Fibroblast of lung (primary cell): ENCODE results near the gene ARID1B. TPM values are rescaled to one million over a fixed set of nuclear protein-coding genes. Genes with fewer than 3 reads are reported as not detected.

Source experiments
- DNase-seq, 2 donors: peaks; one replicate each; pipeline versions ENCODE4 v3.0.0 to v3.0.0-alpha.2; 2010; ENCODE audit warnings: low read depth in 2 of 2
- H2AFZ ChIP-seq: 2 replicates; pipeline ENCODE4 v1.5.1; 2012; ENCODE audit warnings: low read length, control low read depth, inconsistent platforms
- H3K27ac ChIP-seq: 2 replicates; pipeline ENCODE4 v1.5.1; 2011; ENCODE audit warnings: low read length, control low read depth; ENCODE audit not compliant: insufficient read depth
- H3K27me3 ChIP-seq: 2 replicates; pipeline ENCODE4 v1.5.1; 2011; ENCODE audit warnings: mild to moderate bottlenecking, low read length; ENCODE audit not compliant: control insufficient read depth, insufficient read depth
- H3K36me3 ChIP-seq: 2 replicates; pipeline ENCODE4 v1.5.1; 2011; ENCODE audit warnings: low read length; ENCODE audit not compliant: control insufficient read depth, insufficient read depth
- H3K4me1 ChIP-seq: 2 replicates; pipeline ENCODE4 v1.5.1; 2011; ENCODE audit warnings: low read length; ENCODE audit not compliant: control insufficient read depth, insufficient read depth; ENCODE audit errors: extremely low read depth
- H3K4me2 ChIP-seq: 2 replicates; pipeline ENCODE4 v1.5.1; 2011; ENCODE audit warnings: low read length, control low read depth; ENCODE audit not compliant: insufficient read depth; ENCODE audit errors: extremely low read depth
- H3K4me3 ChIP-seq, 4 experiments: fragments of 200-600 bp in 1 of 4; sonication (generic) in 1 of 4; replicated peaks in 1 of 4; 2 replicates each; pipeline ENCODE4 v1.5.1; 2011 to 2016; ENCODE audit warnings: low read length in 4 of 4, low read depth in 3 of 4, mild to moderate bottlenecking in 3 of 4, control low read depth in 2 of 4, inconsistent platforms in 1 of 4, mixed read lengths in 1 of 4; ENCODE audit not compliant: insufficient read depth in 1 of 4; ENCODE audit errors: control extremely low read depth in 1 of 4
- H3K79me2 ChIP-seq: 2 replicates; pipeline ENCODE4 v1.5.1; 2012; ENCODE audit warnings: mild to moderate bottlenecking, low read length, inconsistent platforms; ENCODE audit not compliant: control insufficient read depth, insufficient read depth
- H3K9ac ChIP-seq: 2 replicates; pipeline ENCODE4 v1.5.1; 2011; ENCODE audit warnings: mild to moderate bottlenecking, low read length, control low read depth; ENCODE audit not compliant: insufficient read depth
- H3K9me3 ChIP-seq: 2 replicates; pipeline ENCODE4 v1.5.1; 2012; ENCODE audit warnings: low read depth, low read length; ENCODE audit not compliant: control insufficient read depth, insufficient read depth
- H4K20me1 ChIP-seq: 2 replicates; pipeline ENCODE4 v1.5.1; 2011; ENCODE audit warnings: low read length; ENCODE audit not compliant: control insufficient read depth, insufficient read depth; ENCODE audit errors: extremely low read depth
- CTCF ChIP-seq, 2 donors: IDR thresholded peaks in 1 of 2; conservative IDR thresholded peaks in 1 of 2; 1 replicate in 1 of 2; 2 replicates in 1 of 2; pipeline ENCODE4 v1.5.1; 2011 to 2012; ENCODE audit warnings: low read length in 2 of 2, control low read depth in 1 of 2, inconsistent platforms in 1 of 2, low read depth in 1 of 2, mild to moderate bottlenecking in 1 of 2
- EZH2 ChIP-seq: IDR thresholded peaks from 2 replicates; pipeline ENCODE4 v1.5.1; 2012; ENCODE audit warnings: low read length, control low read depth, mild to moderate bottlenecking; ENCODE audit errors: missing control alignments
- polyA plus RNA-seq, 2 donors: library from polyadenylated mRNA; depleted of rRNA in 1 of 2; stranded (reverse) in 1 of 2; unstranded in 1 of 2; fragments of >200 nt; gene quantifications; 2 replicates each; pipeline ENCODE4 v1.2.1, GENCODE V29; 2011 to 2012; ENCODE audit warnings: missing spikeins in 1 of 2
- total RNA-seq: library from RNA; depleted of rRNA; stranded (reverse); fragments of >200 nt; gene quantifications from 2 replicates; pipeline ENCODE4 v1.2.1, GENCODE V29; 2014

ARID1B gene
- total and polyA plus RNA-seq, 2 donors (not counting 1 experiment from before 2014, with no cell fraction given) = 15.4 to 41.9 TPM

GRCh38 chr6:156881687-156882629 is 104.8 kb downstream of the ARID1B start:
- no peak overlapping the region for H3K9ac ChIP-seq
- peak in 1 of 2 donors; percentile 24 for DNase-seq
- no peaks in the 10 kb centered on the region for H3K4me1 ChIP-seq
- H3K79me2 ChIP-seq = peaks cover 36% of the 10 kb centered on the region
- no peaks in the 10 kb centered on the region for H3K27me3 ChIP-seq
- no peak overlapping the region for H3K27ac ChIP-seq
- no peaks in the 10 kb centered on the region for H4K20me1 ChIP-seq
- no peak overlapping the region for H3K4me3 ChIP-seq
- H2AFZ ChIP-seq = no peak overlapping the region
- TF ChIP-seq EZH2 (no peak), CTCF (conservative IDR thresholded peaks at IDR 0.05 in 1 of 2, IDR thresholded peaks at IDR 0.05 in 1 of 2; ENCODE audit: low read depth in 1 of 2, low read length in 2 of 2) (no peak)
- no peaks in the 10 kb centered on the region for H3K36me3 ChIP-seq
- H3K4me2 ChIP-seq = no peak overlapping the region
- no peaks in the 10 kb centered on the region for H3K9me3 ChIP-seq

GRCh38 chr6:156883497-156884252 is 106.5 kb downstream of the ARID1B start:
- H3K79me2 ChIP-seq = peaks cover 26% of the 10 kb centered on the region
- no peaks in the 10 kb centered on the region for H3K36me3 ChIP-seq
- H4K20me1 ChIP-seq = no peaks in the 10 kb centered on the region
- H3K4me1 ChIP-seq = no peaks in the 10 kb centered on the region
- no peak overlapping the region for H3K4me2 ChIP-seq
- H3K9ac ChIP-seq = no peak overlapping the region
- DNase-seq = peak in 1 of 2 donors; percentile 20
- no peak overlapping the region for H3K27ac ChIP-seq
- no peaks in the 10 kb centered on the region for H3K9me3 ChIP-seq
- H3K27me3 ChIP-seq = no peaks in the 10 kb centered on the region
- H2AFZ ChIP-seq = no peak overlapping the region
- no peak for TF ChIP-seq CTCF (conservative IDR thresholded peaks at IDR 0.05 in 1 of 2, IDR thresholded peaks at IDR 0.05 in 1 of 2; ENCODE audit: low read depth in 1 of 2, low read length in 2 of 2)
- no peak for TF ChIP-seq EZH2
- no peak overlapping the region for H3K4me3 ChIP-seq

DNA sequence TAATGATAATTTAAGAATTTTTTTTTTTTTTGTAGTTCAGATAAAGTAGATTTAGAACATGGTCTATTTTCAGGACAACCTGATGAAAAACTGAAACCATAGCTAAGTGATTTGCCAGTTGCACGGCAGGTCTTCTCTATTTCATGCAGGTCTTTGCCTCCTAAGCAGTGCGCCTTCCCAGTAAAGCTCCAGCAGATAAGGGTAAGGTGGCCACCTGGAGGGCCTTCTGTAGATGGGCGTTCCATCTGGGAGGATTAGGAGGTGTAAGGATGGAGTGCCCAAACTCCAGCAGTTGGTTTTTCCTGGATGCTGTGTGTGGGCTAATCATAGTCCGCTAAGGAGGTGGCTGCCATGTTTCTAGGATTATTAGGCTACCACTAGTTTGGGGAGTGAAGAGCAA is 107.1 kb downstream of the ARID1B start:
- H3K4me1 ChIP-seq = no peaks in the 10 kb centered on the region
- no peak overlapping the region for H3K27ac ChIP-seq
- H3K4me2 ChIP-seq = no peak overlapping the region
- TF ChIP-seq CTCF (conservative IDR thresholded peaks at IDR 0.05 in 1 of 2, IDR thresholded peaks at IDR 0.05 in 1 of 2; ENCODE audit: low read depth in 1 of 2, low read length in 2 of 2) = no peak
- TF ChIP-seq EZH2 = no peak
- H3K36me3 ChIP-seq = no peaks in the 10 kb centered on the region
- no peaks in the 10 kb centered on the region for H4K20me1 ChIP-seq
- no peaks in the 10 kb centered on the region for H3K27me3 ChIP-seq
- no peak overlapping the region for H3K9ac ChIP-seq
- H3K9me3 ChIP-seq = no peaks in the 10 kb centered on the region
- H3K79me2 ChIP-seq = peaks cover 23% of the 10 kb centered on the region
- DNase-seq = no peak
- no peak overlapping the region for H3K4me3 ChIP-seq
- no peak overlapping the region for H2AFZ ChIP-seq
